Heart right ventricle (tissue), 16 donors: ENCODE results near the gene NELFB. TPM values are rescaled to one million over a fixed set of nuclear protein-coding genes. Genes with fewer than 3 reads are reported as not detected.

Experiments
- ATAC-seq, 8 donors: fragments of 200-7000 bp; cut with Tn5 transposase; one replicate each; pipeline ENCODE4 v1.9.1; 2020; ENCODE audit warnings: mild to moderate bottlenecking in 8 of 8, moderate library complexity in 8 of 8, moderate number of reproducible peaks in 1 of 8
- DNase-seq, 2 donors: peaks; one replicate each; pipeline ENCODE4 v3.0.0-alpha.2; 2020
- H3K27ac ChIP-seq, 10 donors: fragments of 200-600 bp; sonication (generic) in 2 of 10; one replicate each; pipeline versions ENCODE4 v1.5.0 to v1.8.0; 2020 to 2022; ENCODE audit warnings: mild to moderate bottlenecking in 3 of 10
- H3K27me3 ChIP-seq, 7 donors: fragments of 200-600 bp; one replicate each; pipeline ENCODE4 v1.8.0; 2021 to 2022; ENCODE audit warnings: mild to moderate bottlenecking in 2 of 7
- H3K36me3 ChIP-seq, 9 donors: fragments of 200-600 bp; sonication (generic) in 1 of 9; one replicate each; pipeline versions ENCODE4 v1.5.0 to v1.8.0; 2020 to 2022; ENCODE audit warnings: mild to moderate bottlenecking in 2 of 9
- H3K4me1 ChIP-seq, 9 donors: fragments of 200-600 bp; sonication (generic) in 1 of 9; one replicate each; pipeline versions ENCODE4 v1.5.0 to v1.8.0; 2020 to 2022; ENCODE audit warnings: mild to moderate bottlenecking in 4 of 9
- H3K4me3 ChIP-seq, 10 donors: fragments of 200-600 bp; sonication (generic) in 2 of 10; one replicate each; pipeline versions ENCODE4 v1.5.0 to v1.8.0; 2020 to 2022; ENCODE audit warnings: mild to moderate bottlenecking in 7 of 10, moderate library complexity in 2 of 10
- H3K9me3 ChIP-seq, 11 donors: fragments of 200-600 bp in 10 of 11; sonication (generic) in 2 of 11; one replicate each; pipeline versions ENCODE4 v1.5.0 to v1.8.0; 2013 to 2022; ENCODE audit warnings: mild to moderate bottlenecking in 2 of 11, control low read depth in 1 of 11, moderate library complexity in 1 of 11
- CTCF ChIP-seq, 9 donors: fragments of 200-600 bp; sonication (generic) in 2 of 9; IDR thresholded peaks; one replicate each; pipeline versions ENCODE4 v1.5.0 to v1.8.0; 2021 to 2022; ENCODE audit warnings: antibody characterized with exemption in 9 of 9, mild to moderate bottlenecking in 5 of 9, moderate library complexity in 1 of 9
- WGBS, 2 donors: extraction: QIAGEN DNeasy Blood & Tissue Kit; methylation state at CpG; one replicate each; pipeline ENCODE4 v1.1.7; 2013; ENCODE audit warnings: inconsistent platforms in 1 of 2; 5-methylcytosine and 5-hydroxymethylcytosine counted together
- intact Hi-C, 10 donors: fragments of 100-400 bp; cut with DNase I; formaldehyde crosslinking; loops; one replicate each; pipeline versions ENCODE4 v1.11.1 to v1.14.2; 2022
- polyA plus RNA-seq, 2 donors: library from polyadenylated mRNA; stranded (reverse); fragments of 200-250 nt; gene quantifications; one replicate each; pipeline ENCODE4 v1.2.3, GENCODE V29; 2013
- total RNA-seq, 10 donors: library from RNA; stranded (reverse); fragmentation: NEBNext Ultra II Directional in 3 of 10; extraction: Animal tissue kit (Norgen Biotek cat#: 25700) in 3 of 10; gene quantifications; one replicate each; pipeline versions ENCODE4 v1.2.1 to v1.2.4, GENCODE V29; 2021 to 2023
- donor health status: Arrhythmogenic right ventricular cardiomyopathy.
- donor health status: ischemic (EF 13 %, LVEDD 7.1; RV severe dilation, severe dysfunction).
- donor health status: healthy with polysubstance abuse.
- donor health status: DM: no; HTN: yes; CAD: no.
- donor health status: DM: no; HTN: no; CAD: no.
- donor health status: ischemic (EF 25% LVEDD 6.9; RV normal size, moderate dysfunction).
- donor health status: ischemic (EF 25% LVEDD 5.7; RV mildly dilated, moderate dysfunction).
- donor health status: healthy.
- donor health status: DM: yes; HTN: yes; CAD: no.
- donor health status: Ischemic cardiomyopathy.
- donor health status: ischemic (EF 35%, LVEDD 5.7; RV mildly dilated, moderate dysfunction).
- donor health status: nonischemic (EF 11% LVEDD 7.7; RV severe dilation, severe dysfunction).
- donor health status: DM: yes; HTN: yes; CAD: no.
- donor health status: PGD.
- donor health status: ischemic (EF 29% LVEDD 5.4; RV normal size, mild dysfunction).
- donor health status: nonischemic (EF 23%, LVEDD 6.1; RV moderate dilation, normal function).

Gene NELFB
- total and polyA plus RNA-seq, 12 donors, result 31.5 to 52.9 (median 39.2) TPM

- Histone ChIP-seq H3K27me3 (peaks cover 0 to 93% (median 10%) of the 10 kb centered on the region in 7 donors), H3K27ac (peak overlapping the region; percentile 47 to 96 (median 90)), H3K4me1 (peaks cover 15 to 81% (median 70%) of the 10 kb centered on the region in 9 donors), H3K36me3 (peaks cover 0 to 8% (median 0%) of the 10 kb centered on the region in 9 donors), H3K4me3 (peak overlapping the region in 9 of 10 donors; percentile 53 to 64 (median 61)), H3K9me3 (no peaks in the 10 kb centered on the region)
- DNase-seq (peak in 1 of 2 donors; percentile 14), ATAC-seq (no peak)
- TF ChIP-seq CTCF (IDR thresholded peaks at IDR 0.05), result no peak
- intact Hi-C loops, result loop anchor here in 3 of 10 donors (5.0 kb wide), 1 partner anchor 104 kb away; no protein-coding TSS in a partner anchor
- WGBS, 2 donors, result 67 to 69% methylated on average over 23 of the region's 23 CpGs
Measured at GRCh38 chr9:137303151-137303892, 48.2 kb downstream of the NELFB start.

DNA sequence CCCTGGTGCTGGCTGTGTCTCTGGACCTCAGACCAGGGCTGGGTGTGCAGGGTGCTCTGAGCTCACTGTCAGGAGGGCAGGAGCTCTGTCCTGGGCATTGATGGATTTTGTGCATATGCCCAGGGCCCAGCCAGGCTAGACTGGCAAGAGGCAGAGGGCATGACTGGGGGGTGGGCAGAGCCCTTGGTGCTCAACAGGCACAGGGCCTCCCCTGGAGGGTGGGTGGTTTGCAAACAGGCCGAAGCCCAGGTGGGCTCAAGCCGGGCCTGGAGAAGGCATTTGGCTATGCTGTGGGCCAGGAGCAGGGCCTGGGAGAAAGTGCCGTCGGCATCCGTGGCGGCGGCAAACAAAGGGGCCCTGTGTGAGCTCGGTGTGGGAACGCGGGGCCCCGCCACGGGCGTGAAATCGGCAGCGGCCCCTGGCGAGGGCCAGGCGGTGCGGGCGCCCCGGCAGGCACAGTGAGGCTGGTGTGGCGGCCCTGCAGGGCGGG lies 48.8 kb downstream of the NELFB start:
- Histone ChIP-seq H3K27me3 (peaks cover 0 to 88% (median 10%) of the 10 kb centered on the region in 7 donors), H3K4me3 (no peak overlapping the region), H3K27ac (peak overlapping the region in 9 of 10 donors; percentile 86 to 96 (median 90)), H3K4me1 (peaks cover 15 to 76% (median 67%) of the 10 kb centered on the region in 9 donors), H3K36me3 (peaks cover 0 to 5% (median 0%) of the 10 kb centered on the region in 9 donors), H3K9me3 (no peaks in the 10 kb centered on the region)
- peak in 1 of 2 donors; percentile 13 for DNase-seq
- no peak for ATAC-seq
- intact Hi-C loops, result loop anchor here in 3 of 10 donors (5.0 kb wide), 1 partner anchor 103 kb away; no protein-coding TSS in a partner anchor
- TF ChIP-seq CTCF (IDR thresholded peaks at IDR 0.05), result no peak
- WGBS, 2 donors, result 86 to 89% methylated on average over 22 of the region's 22 CpGs

GRCh38 chr9:137304383-137305059 lies 49.4 kb downstream of the NELFB start:
- 50 to 68% methylated on average over 16 of the region's 16 CpGs for WGBS, 2 donors
- DNase-seq, result peak in 1 of 2 donors; percentile 16
- intact Hi-C loops, result loop anchor here in 3 of 10 donors (5.0 kb wide), 1 partner anchor 103 kb away; no protein-coding TSS in a partner anchor
- Histone ChIP-seq H3K27me3 (peaks cover 0 to 82% (median 10%) of the 10 kb centered on the region in 7 donors), H3K4me1 (peaks cover 15 to 74% (median 64%) of the 10 kb centered on the region in 9 donors), H3K9me3 (no peaks in the 10 kb centered on the region), H3K27ac (peak overlapping the region in 9 of 10 donors; percentile 86 to 96 (median 90)), H3K36me3 (no peaks in the 10 kb centered on the region), H3K4me3 (peak overlapping the region in 7 of 10 donors; percentile 1 to 55 (median 45))
- no peak for ATAC-seq
- TF ChIP-seq CTCF (IDR thresholded peaks at IDR 0.05), result peak in 1 of 9 donors; percentile 9
